ENCODE data around the gene FKBP4. TPM values are rescaled to one million over a fixed set of nuclear protein-coding genes. Genes with fewer than 3 reads are reported as not detected.

The FKBP4 gene
- total RNA-seq, 1 donor = 20.9 TPM

GRCh38 chr12:2776129-2776806 lies 18.5 kb upstream of the FKBP4 start:
- TF ChIP-seq CTCF (IDR thresholded peaks at IDR 0.05; ENCODE audit: insufficient read depth, low read length) = no peak
- no peak overlapping the region for H3K4me3 ChIP-seq (ENCODE audit: low read depth, low read length)
- DNase-seq (ENCODE audit: low read depth) = no peak

- DNase-seq (ENCODE audit: low read depth) = no peak
- TF ChIP-seq CTCF (IDR thresholded peaks at IDR 0.05; ENCODE audit: insufficient read depth, low read length) = no peak
- H3K4me3 ChIP-seq (ENCODE audit: low read depth, low read length) = no peak overlapping the region
Observed at GRCh38 chr12:2779281-2779680, 15.5 kb upstream of the FKBP4 start.

GRCh38 chr12:2783936-2784600 lies 10.7 kb upstream of the FKBP4 start:
- H3K4me3 ChIP-seq (ENCODE audit: low read depth, low read length) = peak overlapping the region; percentile 50
- DNase-seq (ENCODE audit: low read depth) = peak; percentile 64
- peak; percentile 95 for TF ChIP-seq CTCF (IDR thresholded peaks at IDR 0.05; ENCODE audit: insufficient read depth, low read length)

DNA sequence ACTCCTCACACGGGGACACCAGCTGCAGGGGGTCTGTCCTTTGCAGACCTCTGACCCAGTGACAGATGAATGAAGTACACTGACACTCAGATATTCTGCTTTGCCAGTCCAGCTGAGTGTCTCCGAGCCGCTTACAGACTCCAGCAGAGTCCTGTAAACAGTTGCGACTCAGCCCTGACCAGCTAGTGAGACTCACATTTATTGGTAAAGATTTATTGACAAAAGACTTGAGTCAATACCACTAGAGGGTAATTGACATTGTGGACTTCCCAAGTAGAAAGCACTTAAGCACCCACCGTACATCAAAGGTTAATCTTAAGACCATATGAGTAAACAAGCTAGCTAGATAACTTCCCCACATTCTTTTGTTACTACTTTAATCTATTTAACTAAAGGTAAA lies 9.8 kb upstream of the FKBP4 start:
- no peak overlapping the region for H3K4me3 ChIP-seq (ENCODE audit: low read depth, low read length)
- no peak for DNase-seq (ENCODE audit: low read depth)
- TF ChIP-seq CTCF (IDR thresholded peaks at IDR 0.05; ENCODE audit: insufficient read depth, low read length) = no peak

DNA sequence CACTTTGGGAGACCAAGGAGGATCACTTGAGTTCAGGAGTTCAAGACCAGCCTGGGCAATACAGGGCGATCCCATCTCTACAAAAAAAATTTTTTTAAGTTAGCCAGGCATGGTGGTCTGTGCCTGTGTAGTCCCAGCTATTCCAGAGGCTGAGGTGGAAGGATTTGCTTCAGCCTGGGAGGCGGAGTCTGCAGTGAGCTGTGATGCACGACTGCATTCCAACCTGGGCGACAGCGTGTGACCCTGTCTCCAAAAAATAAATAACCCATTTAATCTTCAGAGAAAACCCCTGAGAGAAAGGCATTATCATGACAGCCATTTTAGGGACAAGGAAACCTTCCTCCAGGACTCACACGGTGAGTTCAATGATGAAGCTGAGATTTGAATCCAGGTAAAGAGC lies 3.7 kb upstream of the FKBP4 start:
- no peak for TF ChIP-seq CTCF (IDR thresholded peaks at IDR 0.05; ENCODE audit: insufficient read depth, low read length)
- H3K4me3 ChIP-seq (ENCODE audit: low read depth, low read length) = no peak overlapping the region
- no peak for DNase-seq (ENCODE audit: low read depth)

DNA sequence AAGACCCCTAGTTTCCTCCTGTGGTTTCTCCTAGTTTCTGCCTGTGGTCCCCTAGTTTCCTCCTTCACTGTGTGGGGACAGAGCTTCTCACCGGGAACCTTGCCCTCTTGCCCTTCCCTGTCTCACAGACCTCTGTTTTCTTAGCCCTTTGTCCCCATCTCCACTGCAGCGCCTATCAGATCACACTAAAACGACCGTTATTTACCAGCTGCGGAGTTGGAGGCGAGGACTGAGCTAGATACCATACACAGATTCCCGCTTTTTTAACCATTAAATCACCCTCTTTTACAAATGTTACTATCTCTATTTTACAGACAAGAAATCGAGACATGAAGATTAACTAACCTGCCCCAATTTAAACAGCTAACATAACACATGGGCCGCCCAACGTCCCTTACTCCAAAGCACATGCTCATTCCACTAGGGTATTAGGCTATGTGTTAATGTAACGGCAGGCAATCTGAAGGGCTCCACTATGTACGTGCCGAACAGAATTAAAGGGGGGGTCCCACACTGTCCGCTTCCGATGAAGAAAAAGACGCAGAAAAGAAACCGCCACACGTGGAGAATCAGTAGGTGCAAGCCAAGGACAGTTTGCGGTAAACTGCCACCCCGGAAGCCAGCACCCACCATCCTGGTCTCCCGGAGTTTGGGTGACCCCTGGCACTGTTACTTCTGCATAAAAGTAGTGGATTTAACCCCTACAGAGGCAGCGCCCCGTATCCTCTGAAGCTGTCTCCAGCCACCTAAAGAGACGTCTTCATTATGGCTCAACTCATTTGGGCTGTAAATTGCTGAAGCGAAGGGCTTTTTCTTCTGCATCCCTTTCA lies 1.9 kb upstream of the FKBP4 start:
- no peak for DNase-seq (ENCODE audit: low read depth)
- no peak overlapping the region for H3K4me3 ChIP-seq (ENCODE audit: low read depth, low read length)
- TF ChIP-seq CTCF (IDR thresholded peaks at IDR 0.05; ENCODE audit: insufficient read depth, low read length) = no peak
